HepG2 (cell line): ENCODE data around the gene MARF1. TPM values are rescaled to one million over a fixed set of nuclear protein-coding genes. Genes with fewer than 3 reads are reported as not detected.
"Not testable (repeated sequence)": the region's sequence is repeated elsewhere in the genome, so short reads cannot be mapped to it uniquely, and the experiment has no call there.

Source experiments
- ATAC-seq: fragments of 200-7000 bp; cut with Tn5 transposase; 3 replicates; pipeline ENCODE4 v1.9.1; 2020; ENCODE audit warnings: mild to moderate bottlenecking, moderate library complexity
- BruUV-seq: library from RNA; stranded (reverse); fragments of 400-500 nt; replicated peaks from 2 replicates; lab custom pipeline; 2021; lab: Mats Ljungman, UMichigan
- CTCF ChIA-PET: fragments of 300-600 bp; formaldehyde crosslinking; extraction: SDS; loops from one replicate; lab custom pipeline; 2021; ENCODE audit warnings: low total read pairs, inconsistent platforms, low intra/inter-chr PET ratio; lab: Yijun Ruan, JAX
- POLR2A ChIA-PET: fragments of 350-600 bp; sonication (Branson Sonifier 250); formaldehyde crosslinking; loops from one replicate; lab custom pipeline; 2020; ENCODE audit warnings: antibody characterized with exemption, inconsistent platforms; lab: Yijun Ruan, JAX
- DNase-seq: peaks from one replicate; pipeline ENCODE4 v3.0.0-alpha.2; 2015; ENCODE audit warnings: low spot score
- FAIRE-seq: peaks from 3 replicates; lab custom pipeline; 2011; peaks lifted over from hg19 to GRCh38; lab: Jason Lieb, UNC
- H2AFZ ChIP-seq: one replicate; pipeline ENCODE4 v1.6.1; 2011; ENCODE audit warnings: low read length, inconsistent platforms
- H3K27ac ChIP-seq: fragments of 300-600 bp; 3 replicates; pipeline ENCODE4 v1.8.0; 2011; ENCODE audit warnings: mixed run types, mild to moderate bottlenecking, mixed read lengths, low read length, inconsistent platforms; ENCODE audit not compliant: insufficient read depth; ENCODE audit errors: extremely low read length
- H3K27me3 ChIP-seq, 2 experiments: fragments of 200-600 bp in 1 of 2; 2 replicates in 1 of 2; 3 replicates in 1 of 2; pipeline versions ENCODE4 v1.6.0 to v1.8.0; 2011; ENCODE audit warnings: low read length in 2 of 2, mild to moderate bottlenecking in 2 of 2, moderate library complexity in 2 of 2, inconsistent platforms in 1 of 2; ENCODE audit not compliant: insufficient read depth in 2 of 2, control insufficient read depth in 1 of 2
- H3K36me3 ChIP-seq, 2 experiments: fragments of 200-600 bp in 1 of 2; replicated peaks in 1 of 2; 2 replicates in 1 of 2; 3 replicates in 1 of 2; pipeline versions ENCODE4 v1.5.1 to v1.8.0; 2011; ENCODE audit warnings: low read length in 2 of 2, inconsistent platforms in 1 of 2; ENCODE audit not compliant: insufficient read depth in 2 of 2, control insufficient read depth in 1 of 2
- H3K4me1 ChIP-seq: 2 replicates; pipeline ENCODE4 v1.5.1; 2012; ENCODE audit warnings: low read length, inconsistent platforms; ENCODE audit not compliant: insufficient read depth
- H3K4me2 ChIP-seq: 2 replicates; pipeline ENCODE4 v1.6.0; 2011; ENCODE audit warnings: low read depth, low read length, inconsistent platforms
- H3K4me3 ChIP-seq, 3 experiments: fragments of 200-600 bp in 1 of 3; sonication (generic), shearing (Covaris generic) in 1 of 3; replicated peaks in 1 of 3; 2 replicates each; pipeline ENCODE4 v1.5.1; 2011 to 2016; ENCODE audit warnings: low read length in 3 of 3, inconsistent platforms in 2 of 3, low read depth in 2 of 3, mild to moderate bottlenecking in 2 of 3, control low read depth in 1 of 3, mixed read lengths in 1 of 3; ENCODE audit not compliant: insufficient read depth in 1 of 3
- H3K79me2 ChIP-seq: one replicate; pipeline ENCODE4 v1.6.1; 2011; ENCODE audit warnings: low read length, inconsistent platforms; ENCODE audit not compliant: insufficient read depth
- H3K9ac ChIP-seq: 2 replicates; pipeline ENCODE4 v1.6.0; 2011; ENCODE audit warnings: mild to moderate bottlenecking, low read depth, low read length, inconsistent platforms; ENCODE audit not compliant: insufficient read depth
- H3K9me3 ChIP-seq: 2 replicates; pipeline ENCODE4 v1.5.1; 2012; ENCODE audit warnings: mild to moderate bottlenecking, low read length
- H4K20me1 ChIP-seq: 2 replicates; pipeline ENCODE4 v1.6.0; 2011; ENCODE audit warnings: inconsistent platforms, mild to moderate bottlenecking, low read length, moderate library complexity; ENCODE audit not compliant: insufficient read depth
- ATF7-NPFF ChIP-seq: sonication (generic); formaldehyde crosslinking; IDR thresholded peaks from 2 replicates; pipeline ENCODE4 v1.8.1; 2023; ENCODE audit warnings: mild to moderate bottlenecking, low read depth, missing genetic modification reagents, moderate library complexity
- HNF4A ChIP-seq: sonication (generic); formaldehyde crosslinking; IDR thresholded peaks from 2 replicates; pipeline ENCODE4 v1.4.0; 2020; ENCODE audit warnings: missing genetic modification reagents
- NFIC ChIP-seq: IDR thresholded peaks from 2 replicates; pipeline ENCODE4 v1.6.1; 2012; ENCODE audit warnings: mild to moderate bottlenecking, low read length, inconsistent platforms
- TAF1 ChIP-seq: sonication (generic); formaldehyde crosslinking; IDR thresholded peaks from 2 replicates; pipeline ENCODE4 v1.4.0; 2020; ENCODE audit warnings: missing genetic modification reagents
- ZSCAN29 ChIP-seq: sonication (generic); formaldehyde crosslinking; conservative IDR thresholded peaks from 2 replicates; pipeline ENCODE4 v1.4.0; 2020; ENCODE audit warnings: mild to moderate bottlenecking, missing genetic modification reagents
- WGBS: methylation state at CpG from one replicate; pipeline ENCODE4 v1.1.6; 2017; ENCODE audit warnings: low lambda C conversion rate; 5-methylcytosine and 5-hydroxymethylcytosine counted together
- in situ Hi-C: cut with HindIII; loops from 2 replicates; pipeline ENCODE4 v1.10.0; 2017; ENCODE audit warnings: low pct_unique_long_range_greater_than_20kb; ENCODE audit not compliant: extremely low pct_ligation_motif_present
- intact Hi-C: fragments of 100-400 bp; cut with micrococcal nuclease; formaldehyde crosslinking; loops from one replicate; pipeline ENCODE4 v1.10.0; 2022; ENCODE audit not compliant: unreplicated experiment
- polyA plus RNA-seq, 8 experiments: library from polyadenylated mRNA; depleted of rRNA in 3 of 8; stranded (reverse) in 7 of 8; unstranded in 1 of 8; fragments of >200 nt; fragmentation: Illumina TruSeq in 4 of 8; extraction: Trizol in 4 of 8; gene quantifications; 2 replicates each; pipeline versions ENCODE4 v1.2.1 to v1.2.3, GENCODE V29; 2011 to 2016; ENCODE audit warnings: low read depth in 4 of 8, missing spikeins in 1 of 8, mixed read lengths in 1 of 8; ENCODE audit not compliant: insufficient read depth in 1 of 8
- total RNA-seq, 5 experiments: library from RNA; depleted of rRNA; stranded (reverse); fragments of >200 nt; fragmentation: Illumina TruSeq; extraction: Trizol; gene quantifications; 2 replicates each; pipeline ENCODE4 v1.2.3, GENCODE V29; 2016; ENCODE audit warnings: low read depth in 1 of 5
- TF ChIP-seq, protein P1 (sequence below): IDR thresholded peaks from 2 replicates; pipeline ENCODE4 v1.6.1; 2016; ENCODE audit warnings: low read depth

MARF1 gene
- total and polyA plus RNA-seq, 2 of the 13 experiments (the other 11 are each of a cell fraction or from before 2014, with no cell fraction given): 8.7 to 20.7 TPM

GRCh38 chr16:15572329-15573001, 70.5 kb downstream of the MARF1 start (continued):
- TF ChIP-seq HNF4A (CRISPR knock-in tag) (peak; percentile 80), NFIC (0 out of 2 replicates have a peak, but pooled peaks have one; percentile 50), TAF1 (CRISPR knock-in tag) (no peak)
- TF ChIP-seq, protein P1, sequence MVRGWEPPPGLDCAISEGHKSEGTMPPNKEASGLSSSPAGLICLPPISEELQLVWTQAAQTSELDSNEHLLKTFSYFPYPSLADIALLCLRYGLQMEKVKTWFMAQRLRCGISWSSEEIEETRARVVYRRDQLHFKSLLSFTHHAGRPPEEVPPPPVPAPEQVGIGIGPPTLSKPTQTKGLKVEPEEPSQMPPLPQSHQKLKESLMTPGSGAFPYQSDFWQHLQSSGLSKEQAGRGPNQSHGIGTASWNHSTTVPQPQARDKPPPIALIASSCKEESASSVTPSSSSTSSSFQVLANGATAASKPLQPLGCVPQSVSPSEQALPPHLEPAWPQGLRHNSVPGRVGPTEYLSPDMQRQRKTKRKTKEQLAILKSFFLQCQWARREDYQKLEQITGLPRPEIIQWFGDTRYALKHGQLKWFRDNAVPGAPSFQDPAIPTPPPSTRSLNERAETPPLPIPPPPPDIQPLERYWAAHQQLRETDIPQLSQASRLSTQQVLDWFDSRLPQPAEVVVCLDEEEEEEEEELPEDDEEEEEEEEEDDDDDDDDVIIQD (CRISPR knock-in tag): 0 out of 2 replicates have a peak, but pooled peaks have one; percentile 43

DNA sequence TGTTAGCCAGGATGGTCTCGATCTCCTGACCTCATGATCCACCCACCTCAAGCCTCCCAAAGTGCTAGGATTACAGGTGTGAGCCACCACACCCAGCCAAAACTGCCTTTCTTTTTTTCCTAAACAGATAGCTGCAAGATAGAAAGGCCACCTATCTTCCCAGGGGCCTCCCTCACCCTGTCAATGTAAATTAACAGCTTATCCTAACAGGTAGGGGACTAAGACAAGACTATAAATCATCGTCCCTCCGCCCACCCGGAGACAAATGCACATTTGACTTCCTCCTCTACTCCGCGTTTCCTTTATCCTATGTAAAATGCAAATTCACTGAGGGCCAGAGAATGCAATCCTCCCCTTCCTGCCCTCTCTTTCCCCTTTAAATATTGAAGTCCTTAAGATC, 71.4 kb downstream of the MARF1 start:
- ChIA-PET POLR2A (interaction anchor here (1.3 to 3.1 kb wide), 3 partner anchors 19 to 72 kb away, joined by 5 to 18 read pairs (median 7); partner anchors contain the start of gene MARF1), CTCF (no interaction called here)
- FAIRE-seq (no peak), DNase-seq (no peak), ATAC-seq (no peak)
- peaks cover 53% of the 10 kb centered on the region for H3K4me1 ChIP-seq
- BruUV-seq: no TSS peak
- no peaks in the 10 kb centered on the region for H4K20me1 ChIP-seq
- no peaks in the 10 kb centered on the region for H3K36me3 ChIP-seq
- 95% methylated on average over 6 of the region's 6 CpGs for WGBS
- no peak overlapping the region for H3K27ac ChIP-seq
- no peak overlapping the region for H2AFZ ChIP-seq
- in situ Hi-C loops: no loop called here
- H3K79me2 ChIP-seq: no peaks in the 10 kb centered on the region
- no peaks in the 10 kb centered on the region for H3K9me3 ChIP-seq
- no peak overlapping the region for H3K4me3 ChIP-seq
- intact Hi-C loops: no loop called here
- H3K9ac ChIP-seq: no peak overlapping the region
- no peak overlapping the region for H3K4me2 ChIP-seq
- H3K27me3 ChIP-seq: no peaks in the 10 kb centered on the region
- 0 out of 2 replicates have a peak, but pooled peaks have one; percentile 11 for TF ChIP-seq ZSCAN29 (CRISPR knock-in tag)
- no peak for TF ChIP-seq ATF7-NPFF (CRISPR knock-in tag)

DNA sequence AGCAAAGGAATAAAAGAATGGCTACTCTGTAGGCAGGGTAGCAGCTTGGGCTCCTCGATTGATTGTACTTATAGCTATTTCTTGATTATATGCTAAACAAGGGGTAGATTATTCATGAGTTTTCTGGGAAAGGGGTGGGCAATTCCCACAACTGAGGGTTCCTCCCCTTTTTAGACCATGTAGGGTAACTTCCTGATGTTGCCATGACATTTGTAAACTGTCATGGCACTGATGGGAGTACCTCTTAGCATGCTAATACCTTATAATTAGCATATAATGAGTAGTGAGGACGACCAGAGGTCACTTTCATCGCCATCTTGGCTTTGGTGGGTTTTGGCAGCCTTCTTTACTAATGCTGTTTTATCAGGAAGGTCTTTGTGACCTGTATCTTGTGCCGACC, 72.3 kb downstream of the MARF1 start:
- BruUV-seq, H3K9me3 ChIP-seq, DNase-seq, ATAC-seq, H2AFZ ChIP-seq, in situ Hi-C loops, H3K36me3 ChIP-seq, H3K9ac ChIP-seq, intact Hi-C loops, H3K4me2 ChIP-seq, H3K79me2 ChIP-seq, H4K20me1 ChIP-seq, H3K27me3 ChIP-seq, CTCF ChIA-PET, H3K4me3 ChIP-seq, H3K27ac ChIP-seq, FAIRE-seq: not testable (repeated sequence)
- POLR2A ChIA-PET: interaction anchor here (3.1 kb wide), 1 partner anchor 73 kb away, joined by 18 read pairs; the partner anchor contains the start of gene MARF1
- peaks cover 44% of the 10 kb centered on the region for H3K4me1 ChIP-seq
- 86% methylated on average over 4 of the region's 4 CpGs for WGBS
